ENCODE data around the gene ATOH8.
A peak's percentile ranks its signal among the peaks of the same experiment; 100 is the strongest.

- peak in 2 of 6 experiments; percentile 14 to 16 for TF ChIP-seq CTCF (IDR thresholded peaks at IDR 0.05)
- TF ChIP-seq POLR2A (IDR thresholded peaks at IDR 0.05) = no peak
Measured at GRCh38 chr2:85741833-85742455, 11.8 kb upstream of the ATOH8 start.

Measured in esophagus squamous epithelium (tissue), 4 donors.